Naive B cell (primary cell): ENCODE data around the gene UBE4A. TPM values are rescaled to one million over a fixed set of nuclear protein-coding genes. Genes with fewer than 3 reads are reported as not detected.
A peak's percentile ranks its signal among the peaks of the same experiment; 100 is the strongest.

Experiments
- ATAC-seq, 2 donors: fragments of 150-1000 bp; cut with Tn5 transposase; 2 replicates each; pipeline ENCODE4 v1.10.0; 2021; ENCODE audit warnings: low read depth in 2 of 2, mild to moderate bottlenecking in 2 of 2, moderate library complexity in 2 of 2
- DNase-seq: peaks from one replicate; pipeline ENCODE4 v3.0.0; 2022
- H3K27ac Mint-ChIP-seq, 6 donors: one replicate each; pipeline ENCODE4 v1.8.0; 2020 to 2022; ENCODE audit warnings: mild to moderate bottlenecking in 6 of 6, mixed read lengths in 6 of 6, moderate library complexity in 5 of 6, inconsistent platforms in 2 of 6
- H3K27me3 Mint-ChIP-seq, 3 donors: one replicate each; pipeline ENCODE4 v1.8.0; 2021 to 2022; ENCODE audit warnings: mixed read lengths in 3 of 3, mild to moderate bottlenecking in 1 of 3
- H3K36me3 Mint-ChIP-seq, 2 donors: one replicate each; pipeline ENCODE4 v1.8.0; 2020 to 2022; ENCODE audit warnings: mixed read lengths in 2 of 2, inconsistent platforms in 1 of 2, mild to moderate bottlenecking in 1 of 2
- H3K4me1 Mint-ChIP-seq, 3 donors: one replicate each; pipeline ENCODE4 v1.8.0; 2020 to 2022; ENCODE audit warnings: mixed read lengths in 3 of 3, inconsistent platforms in 1 of 3, mild to moderate bottlenecking in 1 of 3, moderate library complexity in 1 of 3
- H3K4me3 Mint-ChIP-seq, 8 donors: one replicate each; pipeline ENCODE4 v1.8.0; 2020 to 2022; ENCODE audit warnings: mild to moderate bottlenecking in 8 of 8, mixed read lengths in 8 of 8, moderate library complexity in 8 of 8, inconsistent platforms in 2 of 8
- H3K9me3 Mint-ChIP-seq, 7 donors: one replicate each; pipeline ENCODE4 v1.8.0; 2020 to 2022; ENCODE audit warnings: mixed read lengths in 7 of 7, mild to moderate bottlenecking in 5 of 7, inconsistent platforms in 2 of 7, moderate library complexity in 1 of 7
- polyA plus RNA-seq, 6 donors: library from polyadenylated mRNA; unstranded; fragments of 300-500 nt; fragmentation: Illumina TruSeq; gene quantifications; one replicate each; pipeline ENCODE4 v1.2.3, GENCODE V29; 2021; ENCODE audit warnings: low read depth in 6 of 6

The UBE4A gene
- polyA plus RNA-seq, 6 donors from 2014 or later = 19.2 to 28.3 (median 23.5) TPM

- H3K9me3 Mint-ChIP-seq = peaks cover 0 to 4% (median 0%) of the 10 kb centered on the region in 7 donors
- DNase-seq (no peak), ATAC-seq (no peak)
- H3K27me3 Mint-ChIP-seq = peaks cover 27 to 39% (median 30%) of the 10 kb centered on the region in 3 donors
- H3K36me3 Mint-ChIP-seq = no peaks in the 10 kb centered on the region
- peaks cover 1 to 10% (median 4%) of the 10 kb centered on the region in 3 donors for H3K4me1 Mint-ChIP-seq
- peak within 1 kb of the TSS in 1 of 8 donors; percentile 79 for H3K4me3 Mint-ChIP-seq
- H3K27ac Mint-ChIP-seq = no peak within 1 kb of the TSS
These were observed 15.4 kb upstream of the UBE4A start, which contains the start of gene CD3G for GRCh38 chr11:118343981-118344515. Gene CD3G, plus strand, starts transcription at chr11:118344344. Its CDS starts 80 bp downstream, at chr11:118344424.

GRCh38 chr11:118349475-118349874, 9.9 kb upstream of the UBE4A start:
- DNase-seq = no peak
- peaks cover 0 to 4% (median 0%) of the 10 kb centered on the region in 7 donors for H3K9me3 Mint-ChIP-seq
- no peak overlapping the region for H3K4me3 Mint-ChIP-seq
- H3K36me3 Mint-ChIP-seq = no peaks in the 10 kb centered on the region
- peaks cover 2 to 5% (median 4%) of the 10 kb centered on the region in 3 donors for H3K4me1 Mint-ChIP-seq
- peaks cover 29 to 48% (median 38%) of the 10 kb centered on the region in 3 donors for H3K27me3 Mint-ChIP-seq
- no peak for ATAC-seq
- no peak overlapping the region for H3K27ac Mint-ChIP-seq

- Mint-ChIP-seq H3K9me3 (no peaks in the 10 kb centered on the region), H3K4me3 (no peak overlapping the region), H3K4me1 (peaks cover 0 to 2% (median 0%) of the 10 kb centered on the region in 3 donors), H3K27me3 (peaks cover 13 to 28% (median 20%) of the 10 kb centered on the region in 3 donors), H3K27ac (peak overlapping the region in 1 of 6 donors; percentile 49), H3K36me3 (no peaks in the 10 kb centered on the region)
- DNase-seq = peak; percentile 30
- peak in 1 of 2 donors; percentile 30 for ATAC-seq
These were observed 6.2 kb upstream of the UBE4A start for GRCh38 chr11:118353084-118353710.

GRCh38 chr11:118358071-118358470, 1.3 kb upstream of the UBE4A start:
- Mint-ChIP-seq H3K9me3 (peaks cover 0 to 3% (median 0%) of the 10 kb centered on the region in 7 donors), H3K36me3 (no peaks in the 10 kb centered on the region), H3K4me1 (peaks cover 28 to 41% (median 32%) of the 10 kb centered on the region in 3 donors), H3K27me3 (peaks cover 0 to 8% (median 0%) of the 10 kb centered on the region in 3 donors), H3K27ac (peak overlapping the region in 1 of 6 donors; percentile 95), H3K4me3 (peak overlapping the region in 1 of 8 donors; percentile 98)
- DNase-seq (no peak), ATAC-seq (no peak)

- no peaks in the 10 kb centered on the region for H3K27me3 Mint-ChIP-seq
- no peak overlapping the region for H3K27ac Mint-ChIP-seq
- H3K36me3 Mint-ChIP-seq = peaks cover 0 to 22% of the 10 kb centered on the region in 2 donors
- H3K9me3 Mint-ChIP-seq = no peaks in the 10 kb centered on the region
- ATAC-seq = no peak
- no peak overlapping the region for H3K4me3 Mint-ChIP-seq
- H3K4me1 Mint-ChIP-seq = peaks cover 19 to 32% (median 22%) of the 10 kb centered on the region in 3 donors
- no peak for DNase-seq
These were observed 5.7 kb downstream of the UBE4A start for GRCh38 chr11:118364956-118365615.

GRCh38 chr11:118366287-118366686, 6.9 kb downstream of the UBE4A start:
- no peak overlapping the region for H3K27ac Mint-ChIP-seq
- no peak for ATAC-seq
- no peak for DNase-seq
- peaks cover 0 to 30% of the 10 kb centered on the region in 2 donors for H3K36me3 Mint-ChIP-seq
- no peak overlapping the region for H3K4me3 Mint-ChIP-seq
- no peaks in the 10 kb centered on the region for H3K9me3 Mint-ChIP-seq
- H3K27me3 Mint-ChIP-seq = no peaks in the 10 kb centered on the region
- H3K4me1 Mint-ChIP-seq = peaks cover 15 to 23% (median 17%) of the 10 kb centered on the region in 3 donors

GRCh38 chr11:118370774-118371173, 11.4 kb downstream of the UBE4A start:
- ATAC-seq (no peak), DNase-seq (no peak)
- Mint-ChIP-seq H3K4me3 (no peak overlapping the region), H3K36me3 (peaks cover 9 to 61% of the 10 kb centered on the region in 2 donors), H3K4me1 (peaks cover 0 to 2% (median 0%) of the 10 kb centered on the region in 3 donors), H3K27ac (no peak overlapping the region), H3K9me3 (no peaks in the 10 kb centered on the region), H3K27me3 (no peaks in the 10 kb centered on the region)

- Mint-ChIP-seq H3K27ac (no peak overlapping the region), H3K4me1 (no peaks in the 10 kb centered on the region), H3K9me3 (no peaks in the 10 kb centered on the region), H3K4me3 (no peak overlapping the region), H3K36me3 (peaks cover 9 to 61% of the 10 kb centered on the region in 2 donors), H3K27me3 (no peaks in the 10 kb centered on the region)
- DNase-seq = no peak
- no peak for ATAC-seq
These were observed 13.9 kb downstream of the UBE4A start for GRCh38 chr11:118373263-118373662.

- no peaks in the 10 kb centered on the region for H3K27me3 Mint-ChIP-seq
- no peak overlapping the region for H3K4me3 Mint-ChIP-seq
- H3K27ac Mint-ChIP-seq = no peak overlapping the region
- no peaks in the 10 kb centered on the region for H3K9me3 Mint-ChIP-seq
- DNase-seq = no peak
- no peaks in the 10 kb centered on the region for H3K4me1 Mint-ChIP-seq
- ATAC-seq = no peak
- peaks cover 9 to 56% of the 10 kb centered on the region in 2 donors for H3K36me3 Mint-ChIP-seq
These were observed 14.5 kb downstream of the UBE4A start for GRCh38 chr11:118373871-118374270.

- Mint-ChIP-seq H3K4me1 (no peaks in the 10 kb centered on the region), H3K27ac (peak overlapping the region in 1 of 6 donors; percentile 60), H3K27me3 (no peaks in the 10 kb centered on the region), H3K36me3 (peaks cover 9 to 54% of the 10 kb centered on the region in 2 donors), H3K4me3 (no peak overlapping the region), H3K9me3 (no peaks in the 10 kb centered on the region)
- ATAC-seq = no peak
- DNase-seq = no peak
These were observed 15.3 kb downstream of the UBE4A start for GRCh38 chr11:118374729-118375128.

- no peaks in the 10 kb centered on the region for H3K27me3 Mint-ChIP-seq
These were observed 16.6 kb downstream of the UBE4A start for GRCh38 chr11:118375978-118376377.

GRCh38 chr11:118379497-118379896, 20.1 kb downstream of the UBE4A start:
- Mint-ChIP-seq H3K27me3 (no peaks in the 10 kb centered on the region), H3K36me3 (peaks cover 8 to 34% of the 10 kb centered on the region in 2 donors), H3K4me3 (no peak overlapping the region), H3K27ac (no peak overlapping the region), H3K4me1 (no peaks in the 10 kb centered on the region), H3K9me3 (no peaks in the 10 kb centered on the region)
- ATAC-seq (no peak), DNase-seq (no peak)

More at GRCh38 chr11:118375978-118376377, 16.6 kb downstream of the UBE4A start:
- H3K9me3 Mint-ChIP-seq = no peaks in the 10 kb centered on the region
- peaks cover 9 to 52% of the 10 kb centered on the region in 2 donors for H3K36me3 Mint-ChIP-seq
- H3K27ac Mint-ChIP-seq = peak overlapping the region in 3 of 6 donors; percentile 24 to 92 (median 31)
- ATAC-seq = no peak
- no peak overlapping the region for H3K4me3 Mint-ChIP-seq
- DNase-seq = no peak
- H3K4me1 Mint-ChIP-seq = no peaks in the 10 kb centered on the region

GRCh38 chr11:118380571-118380970, 21.2 kb downstream of the UBE4A start:
- H3K4me1 Mint-ChIP-seq = no peaks in the 10 kb centered on the region
- no peak for ATAC-seq
- DNase-seq = no peak
- no peaks in the 10 kb centered on the region for H3K9me3 Mint-ChIP-seq
- H3K36me3 Mint-ChIP-seq = peaks cover 9 to 38% of the 10 kb centered on the region in 2 donors
- no peaks in the 10 kb centered on the region for H3K27me3 Mint-ChIP-seq
- H3K4me3 Mint-ChIP-seq = no peak overlapping the region
- H3K27ac Mint-ChIP-seq = no peak overlapping the region
